H54 (cell line): ENCODE results near the gene CA7.
A peak's percentile ranks its signal among the peaks of the same experiment; 100 is the strongest.
"Not testable (repeated sequence)": the region's sequence is repeated elsewhere in the genome, so short reads cannot be mapped to it uniquely, and the experiment has no call there.

Experiments
- DNase-seq: peaks from one replicate; pipeline ENCODE4 v3.0.0; 2011; ENCODE audit warnings: low spot score, mixed read lengths; ENCODE audit not compliant: insufficient read length
- FAIRE-seq: peaks from 3 replicates; lab custom pipeline; 2011; peaks lifted over from hg19 to GRCh38; lab: Jason Lieb, UNC
- POLR2A ChIP-seq: IDR thresholded peaks from 2 replicates; pipeline ENCODE4 v1.6.1; 2011; ENCODE audit warnings: low read depth, mild to moderate bottlenecking, low read length

CA7 gene

DNA sequence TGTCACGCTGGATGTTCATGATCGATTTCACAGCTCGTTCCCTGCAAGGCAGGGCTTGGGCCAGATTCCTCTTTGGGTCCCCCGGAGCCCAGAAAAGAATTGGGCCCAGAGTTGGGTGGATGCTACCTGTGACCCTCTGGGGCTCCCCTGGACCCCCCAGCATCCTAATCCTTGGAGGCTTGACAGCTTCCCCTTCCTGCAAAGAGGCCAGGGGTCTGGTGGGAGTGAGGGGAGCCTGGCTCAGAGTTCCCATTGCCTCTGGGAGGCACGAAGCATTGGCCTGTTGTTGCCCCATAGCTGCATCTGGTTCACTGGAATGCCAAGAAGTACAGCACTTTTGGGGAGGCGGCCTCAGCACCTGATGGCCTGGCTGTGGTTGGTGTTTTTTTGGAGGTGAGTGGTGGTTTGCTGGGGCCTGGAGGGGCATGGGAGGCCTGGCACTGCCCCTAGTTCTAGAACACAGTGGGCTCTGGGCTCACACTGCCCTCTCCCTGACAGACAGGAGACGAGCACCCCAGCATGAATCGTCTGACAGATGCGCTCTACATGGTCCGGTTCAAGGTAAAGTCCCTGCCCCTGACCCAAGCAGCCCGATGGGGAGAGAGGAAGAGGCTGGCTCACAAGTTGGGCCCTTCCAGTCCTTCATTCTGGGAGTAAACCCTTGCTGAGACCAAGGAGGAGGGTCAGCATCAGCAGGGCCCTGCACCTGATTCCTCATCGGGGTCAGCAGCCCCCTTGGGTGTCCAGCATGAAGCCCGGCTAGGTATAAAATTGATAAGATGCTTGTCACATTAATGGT, 7.2 kb downstream of the CA7 start:
- no peak for FAIRE-seq
- no peak for TF ChIP-seq POLR2A
- no peak for DNase-seq

DNA sequence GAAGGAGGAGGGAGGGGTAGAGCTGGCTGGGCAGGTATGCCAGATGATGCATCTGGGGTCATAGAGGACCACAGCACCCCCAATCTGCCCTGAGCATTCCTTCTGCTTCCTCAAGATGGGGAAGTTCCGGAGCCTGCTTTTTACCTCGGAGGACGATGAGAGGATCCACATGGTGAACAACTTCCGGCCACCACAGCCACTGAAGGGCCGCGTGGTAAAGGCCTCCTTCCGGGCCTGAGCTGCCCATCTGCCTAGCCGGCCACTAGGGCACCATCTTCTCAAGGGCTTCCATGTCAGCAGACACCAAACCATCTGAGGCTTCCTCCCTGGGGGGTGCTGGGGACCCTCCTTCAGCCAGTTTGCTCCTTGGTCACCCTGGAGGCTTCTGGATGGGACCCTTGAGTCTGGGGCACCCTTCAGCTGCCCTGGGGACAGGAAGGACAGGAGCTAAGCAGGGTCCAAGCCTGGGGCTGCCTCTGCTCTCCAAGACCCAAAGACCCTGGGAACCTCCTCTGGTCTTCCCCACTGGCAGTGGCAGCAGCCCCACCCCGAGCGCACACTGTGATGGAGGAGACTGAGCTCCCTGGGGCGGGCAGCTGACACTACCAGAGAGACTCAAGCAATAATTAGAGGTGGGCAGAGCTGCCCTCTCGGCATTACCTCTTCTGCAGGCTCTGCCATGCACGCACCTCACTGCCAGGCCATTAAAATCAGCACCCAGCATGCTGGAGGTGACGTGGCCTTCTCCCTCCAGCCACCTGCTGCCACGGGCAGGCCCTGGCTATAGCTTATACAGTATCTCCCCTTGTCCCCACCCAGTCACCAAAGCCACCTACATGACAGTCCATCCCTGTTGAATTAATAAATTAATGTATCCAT, 9.3 kb downstream of the CA7 start:
- no peak for TF ChIP-seq POLR2A
- FAIRE-seq (no peak), DNase-seq (no peak)

DNA sequence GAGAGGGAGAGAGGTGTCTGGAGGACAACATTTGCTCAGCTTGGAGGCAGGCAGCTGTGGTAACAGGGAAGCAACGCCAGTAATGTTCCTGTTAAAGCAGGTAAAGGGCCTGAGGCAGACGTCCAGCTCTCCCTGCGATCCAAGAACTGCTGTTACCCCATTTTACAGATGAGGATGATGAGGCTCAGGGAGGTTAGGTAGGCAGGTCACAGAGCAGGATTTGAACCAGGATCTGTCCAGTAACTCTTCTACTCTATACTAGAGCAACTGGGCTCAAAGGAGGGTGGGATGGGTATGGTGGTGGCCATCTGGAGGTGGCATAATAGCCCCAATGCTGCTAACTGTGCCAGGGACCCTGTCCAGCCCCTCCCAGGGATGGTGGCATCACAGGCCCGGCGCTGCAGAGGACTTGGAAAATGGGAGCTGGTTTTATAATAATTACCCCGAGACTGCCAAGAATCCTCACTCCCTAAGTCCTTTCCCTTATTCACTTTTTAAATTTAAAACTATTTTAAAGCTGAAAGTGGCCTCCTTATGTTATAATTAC, 12.0 kb downstream of the CA7 start:
- DNase-seq (no peak), FAIRE-seq (no peak)
- TF ChIP-seq POLR2A: no peak

- DNase-seq: no peak
- no peak for FAIRE-seq
- TF ChIP-seq POLR2A: no peak
Measured at GRCh38 chr16:66856801-66857200, 12.6 kb downstream of the CA7 start.

DNA sequence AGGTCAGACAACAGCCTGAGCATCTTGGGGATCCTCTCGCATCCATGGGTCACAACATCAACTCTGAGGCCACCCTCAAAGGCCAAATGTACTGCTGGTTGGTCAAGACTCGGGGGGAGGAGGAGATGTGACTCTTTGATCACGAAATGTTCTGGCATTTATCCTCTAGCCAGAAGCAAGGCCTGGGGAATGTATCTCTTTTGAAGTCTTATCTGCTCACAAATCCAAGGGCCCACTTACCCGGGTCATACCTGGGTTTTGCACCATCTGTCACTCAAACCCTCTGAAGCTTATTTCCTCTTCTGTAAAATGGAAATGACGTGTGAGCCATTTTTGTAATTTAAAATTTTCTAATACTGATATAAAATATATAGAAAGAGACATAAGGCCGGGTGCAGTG, 13.2 kb downstream of the CA7 start:
- FAIRE-seq: no peak
- no peak for DNase-seq
- no peak for TF ChIP-seq POLR2A

- TF ChIP-seq POLR2A: no peak
- FAIRE-seq (peak; percentile 74), DNase-seq (peak; percentile 55)
Measured at GRCh38 chr16:66858740-66859396, 14.7 kb downstream of the CA7 start.

DNA sequence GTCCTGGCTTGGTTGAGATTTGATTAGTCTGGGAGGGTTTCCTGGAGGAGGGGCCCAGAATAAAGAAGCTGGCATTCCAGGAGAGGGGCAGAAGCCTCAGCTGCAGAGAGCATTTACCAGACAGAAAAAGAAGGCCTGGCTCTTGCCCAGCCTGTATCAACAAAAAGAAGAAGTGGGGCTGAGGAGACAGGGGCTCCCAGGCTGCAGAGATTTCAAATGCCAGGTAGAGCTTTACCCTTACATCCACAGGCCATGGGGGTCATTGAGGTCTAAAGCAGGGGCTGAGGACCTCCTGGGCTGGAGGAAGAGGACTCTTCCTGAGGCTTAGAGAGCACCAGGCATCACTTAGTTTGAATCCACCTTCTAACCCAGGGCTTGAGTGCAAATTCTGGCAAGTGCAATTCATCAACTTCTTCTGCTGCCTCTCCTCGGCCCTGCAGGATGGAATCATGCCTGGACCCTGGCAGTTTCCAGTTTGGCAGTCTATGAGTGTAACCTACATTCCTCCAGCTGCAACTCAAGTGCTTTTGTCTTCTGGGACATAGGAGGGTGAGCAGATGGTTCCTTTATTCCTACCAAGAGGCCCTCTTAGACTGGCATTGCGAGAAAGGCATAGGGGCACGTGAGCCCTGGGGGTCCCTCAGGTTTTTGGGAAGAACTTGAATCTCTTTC, 15.3 kb downstream of the CA7 start:
- no peak for DNase-seq
- no peak for FAIRE-seq
- TF ChIP-seq POLR2A: no peak

DNA sequence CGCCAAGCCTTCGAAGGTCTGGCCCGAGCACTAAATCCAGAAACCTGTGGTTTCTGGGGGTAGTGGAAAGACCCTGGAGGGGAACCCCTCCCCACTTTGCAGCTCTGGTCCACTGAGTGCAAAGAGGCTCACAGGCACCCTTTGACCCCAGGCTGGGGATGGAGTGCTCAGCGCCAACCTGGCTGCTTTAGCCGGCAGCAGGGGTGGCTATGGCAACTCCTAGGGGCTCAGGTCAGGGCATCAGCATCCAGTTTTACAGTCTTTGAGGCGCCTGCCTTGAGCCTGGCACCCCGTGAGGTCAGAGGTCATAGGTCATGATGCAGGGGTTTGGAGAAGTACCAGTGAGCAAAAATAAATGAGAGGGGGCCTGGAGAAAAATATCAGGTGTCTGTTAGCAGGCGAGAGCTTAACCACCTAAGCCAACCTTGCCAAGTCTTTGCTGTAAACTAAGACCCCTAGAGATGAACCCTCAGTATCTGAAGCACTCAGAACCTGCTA, 17.9 kb downstream of the CA7 start:
- TF ChIP-seq POLR2A: no peak
- FAIRE-seq (no peak), DNase-seq (no peak)

- no peak for TF ChIP-seq POLR2A
- FAIRE-seq (no peak), DNase-seq (no peak)
Measured at GRCh38 chr16:66863707-66864106, 19.5 kb downstream of the CA7 start.

DNA sequence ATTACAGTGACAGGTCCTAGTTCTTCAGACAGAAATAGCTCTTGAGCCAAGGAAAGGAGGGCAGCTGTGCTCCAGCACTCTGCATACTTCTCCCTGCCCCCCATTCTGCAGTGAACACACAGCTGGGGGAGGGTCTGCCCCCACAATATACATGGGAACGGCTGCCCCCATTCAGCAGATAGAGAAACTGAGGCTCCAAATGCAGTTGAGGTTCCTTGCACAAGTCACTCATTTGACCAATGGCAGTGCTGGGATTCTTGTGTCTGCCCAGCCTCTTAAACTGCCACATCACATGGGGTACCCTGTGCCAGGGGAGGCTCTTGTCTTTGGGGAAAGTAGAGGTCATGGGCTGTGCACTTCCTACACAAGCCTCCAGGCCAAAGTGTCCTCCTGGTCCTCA, 25.2 kb downstream of the CA7 start:
- DNase-seq (no peak), FAIRE-seq (no peak)
- no peak for TF ChIP-seq POLR2A

DNA sequence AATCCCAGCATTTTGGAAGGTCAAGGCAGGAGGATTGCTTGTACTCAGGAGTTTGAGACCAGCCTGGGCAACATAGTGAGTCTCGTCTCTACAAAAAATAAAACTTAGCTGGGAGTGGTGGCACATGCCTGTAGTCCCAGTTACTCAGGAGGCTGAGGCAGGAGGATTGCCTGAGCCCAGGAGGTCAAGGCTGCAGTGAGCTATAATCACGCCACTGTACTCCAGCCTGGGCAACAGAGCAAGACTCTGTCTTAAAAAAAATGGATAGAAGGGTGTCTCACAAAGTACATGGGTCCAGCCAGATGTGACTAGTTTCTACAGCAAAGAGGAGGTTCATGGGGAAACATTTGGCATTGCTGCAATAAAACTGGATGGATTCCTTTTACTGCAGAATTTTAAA, 27.1 kb downstream of the CA7 start:
- not testable (repeated sequence) for FAIRE-seq, DNase-seq

GRCh38 chr16:66871840-66872239, 27.6 kb downstream of the CA7 start:
- DNase-seq (no peak), FAIRE-seq (no peak)
- TF ChIP-seq POLR2A: no peak

DNA sequence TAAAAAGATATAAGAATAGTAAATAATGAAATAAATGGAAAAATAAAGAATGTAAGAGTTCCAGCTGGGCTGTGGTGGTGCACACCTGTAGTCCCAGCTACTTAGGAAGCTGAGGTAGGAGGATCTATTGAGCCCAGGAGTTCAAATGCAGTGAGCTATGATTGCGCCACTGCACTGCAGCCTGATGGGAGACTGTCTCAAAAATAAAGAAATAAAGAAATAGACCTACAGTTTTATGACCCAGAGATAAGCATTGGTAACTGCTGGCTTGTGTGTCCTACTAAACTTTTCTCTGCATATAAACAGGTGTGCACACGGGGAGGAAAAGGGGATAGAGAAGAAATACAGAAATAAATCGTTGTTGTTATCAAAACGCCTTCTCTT, 28.3 kb downstream of the CA7 start:
- no peak for FAIRE-seq
- no peak for TF ChIP-seq POLR2A
- DNase-seq: no peak
